Measurements from ENCODE around the gene ZBTB7C.

DNA sequence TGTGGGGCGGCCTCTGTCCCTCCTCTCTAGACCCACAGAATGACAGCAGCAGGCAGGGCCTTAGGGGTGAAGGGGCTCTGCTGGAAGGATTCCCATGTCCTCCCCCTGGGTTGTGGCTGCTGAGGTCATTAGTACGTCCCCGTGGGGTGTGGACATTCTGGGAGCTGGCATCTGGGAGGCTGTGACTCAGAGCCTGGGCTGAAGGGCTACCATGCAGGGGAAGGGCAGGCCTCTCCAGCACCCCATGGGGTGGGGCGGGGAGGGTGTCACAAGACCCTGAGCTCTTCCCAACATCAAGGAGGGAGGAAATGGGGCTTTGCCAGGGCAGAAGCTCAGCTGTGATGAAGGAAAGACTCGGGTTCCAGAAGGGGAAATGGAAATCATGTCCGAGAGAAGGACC, 373.0 kb downstream of the ZBTB7C start:
- TF ChIP-seq, protein P1, sequence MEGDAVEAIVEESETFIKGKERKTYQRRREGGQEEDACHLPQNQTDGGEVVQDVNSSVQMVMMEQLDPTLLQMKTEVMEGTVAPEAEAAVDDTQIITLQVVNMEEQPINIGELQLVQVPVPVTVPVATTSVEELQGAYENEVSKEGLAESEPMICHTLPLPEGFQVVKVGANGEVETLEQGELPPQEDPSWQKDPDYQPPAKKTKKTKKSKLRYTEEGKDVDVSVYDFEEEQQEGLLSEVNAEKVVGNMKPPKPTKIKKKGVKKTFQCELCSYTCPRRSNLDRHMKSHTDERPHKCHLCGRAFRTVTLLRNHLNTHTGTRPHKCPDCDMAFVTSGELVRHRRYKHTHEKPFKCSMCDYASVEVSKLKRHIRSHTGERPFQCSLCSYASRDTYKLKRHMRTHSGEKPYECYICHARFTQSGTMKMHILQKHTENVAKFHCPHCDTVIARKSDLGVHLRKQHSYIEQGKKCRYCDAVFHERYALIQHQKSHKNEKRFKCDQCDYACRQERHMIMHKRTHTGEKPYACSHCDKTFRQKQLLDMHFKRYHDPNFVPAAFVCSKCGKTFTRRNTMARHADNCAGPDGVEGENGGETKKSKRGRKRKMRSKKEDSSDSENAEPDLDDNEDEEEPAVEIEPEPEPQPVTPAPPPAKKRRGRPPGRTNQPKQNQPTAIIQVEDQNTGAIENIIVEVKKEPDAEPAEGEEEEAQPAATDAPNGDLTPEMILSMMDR (IDR thresholded peaks at IDR 0.05; ENCODE audit: insufficient read depth, low read length, poor library complexity, severe bottlenecking) = no peak
- TF ChIP-seq EZH2phosphoT487 (conservative IDR thresholded peaks at IDR 0.05; ENCODE audit: low read length) = no peak

Measured in SU-DHL-6 (cell line).